Panc1 (cell line): ENCODE results near the gene PCSK7.

ENCODE experiments used
- CTCF ChIP-seq: fragments of 450-650 bp; IDR thresholded peaks from 2 replicates; pipeline ENCODE4 v1.5.1; 2017; ENCODE audit warnings: mild to moderate bottlenecking
- POLR2AphosphoS5 ChIP-seq: IDR thresholded peaks from 2 replicates; pipeline ENCODE4 v1.6.1; 2012; ENCODE audit warnings: mild to moderate bottlenecking, low read depth, low read length, moderate library complexity
- REST ChIP-seq, 2 experiments: IDR thresholded peaks; 2 replicates each; pipeline ENCODE4 v1.6.1; 2011 to 2012; ENCODE audit warnings: low read depth in 2 of 2, control low read depth in 1 of 2, low read length in 1 of 2, mild to moderate bottlenecking in 1 of 2, moderate library complexity in 1 of 2; ENCODE audit not compliant: insufficient read depth in 1 of 2
- SIN3A ChIP-seq: IDR thresholded peaks from 2 replicates; pipeline ENCODE4 v1.6.1; 2012; ENCODE audit warnings: low read depth, mild to moderate bottlenecking, low read length, moderate library complexity, borderline replicate concordance; ENCODE audit not compliant: insufficient read depth
- TCF7L2 ChIP-seq: IDR thresholded peaks from 2 replicates; pipeline ENCODE4 v1.6.1; 2011; ENCODE audit warnings: mild to moderate bottlenecking, low read depth, low read length, inconsistent platforms

GRCh38 chr11:117228091-117228490 is 3.8 kb downstream of the PCSK7 start:
- TF ChIP-seq CTCF (no peak), SIN3A (no peak), REST (IDR thresholded peaks at IDR 0.05; ENCODE audit: insufficient read depth in 1 of 2, low read depth in 2 of 2, low read length in 1 of 2) (no peak), POLR2AphosphoS5 (no peak), TCF7L2 (no peak)
